NCI-H526 treated with DMSO at 0.1 percent for 48 hours (cell line): Measurements from ENCODE around the gene SOX1.

Source experiments
- DNase-seq: peaks from one replicate; lab custom pipeline; 2025; lab: John Stamatoyannopoulos, UW

The SOX1 gene

GRCh38 chr13:112067116-112067741, at the start of gene SOX1:
Gene SOX1, plus strand, starts transcription at chr13:112067149. Its CDS starts 510 bp downstream, at chr13:112067659.
- DNase-seq, result no peak

DNA sequence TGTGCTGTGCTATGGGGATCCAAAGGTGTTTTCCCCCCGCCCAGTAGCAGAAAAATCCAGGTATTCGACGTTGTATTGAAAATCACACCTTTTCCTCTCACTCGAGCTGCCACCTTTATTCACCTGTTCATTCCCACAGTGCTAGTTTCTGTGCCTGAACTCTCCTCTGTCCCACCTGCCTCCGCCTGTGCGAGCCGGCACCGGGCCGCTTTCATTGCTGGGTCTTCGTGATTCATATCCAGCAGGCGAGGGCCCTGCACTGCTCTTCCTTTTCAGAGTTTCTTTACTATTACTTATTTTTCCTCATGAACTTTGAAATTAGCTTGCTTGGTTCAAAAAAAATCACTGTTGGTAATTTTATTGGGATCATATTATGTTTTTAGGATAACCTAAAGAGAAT, 42.4 kb upstream of the SOX1 start:
- no peak for DNase-seq

GRCh38 chr13:112027250-112027649, 39.7 kb upstream of the SOX1 start:
- DNase-seq, result no peak

- DNase-seq, result no peak
These were observed 38.5 kb upstream of the SOX1 start for GRCh38 chr13:112028481-112028880.

GRCh38 chr13:112029143-112029542, 37.8 kb upstream of the SOX1 start:
- no peak for DNase-seq

DNA sequence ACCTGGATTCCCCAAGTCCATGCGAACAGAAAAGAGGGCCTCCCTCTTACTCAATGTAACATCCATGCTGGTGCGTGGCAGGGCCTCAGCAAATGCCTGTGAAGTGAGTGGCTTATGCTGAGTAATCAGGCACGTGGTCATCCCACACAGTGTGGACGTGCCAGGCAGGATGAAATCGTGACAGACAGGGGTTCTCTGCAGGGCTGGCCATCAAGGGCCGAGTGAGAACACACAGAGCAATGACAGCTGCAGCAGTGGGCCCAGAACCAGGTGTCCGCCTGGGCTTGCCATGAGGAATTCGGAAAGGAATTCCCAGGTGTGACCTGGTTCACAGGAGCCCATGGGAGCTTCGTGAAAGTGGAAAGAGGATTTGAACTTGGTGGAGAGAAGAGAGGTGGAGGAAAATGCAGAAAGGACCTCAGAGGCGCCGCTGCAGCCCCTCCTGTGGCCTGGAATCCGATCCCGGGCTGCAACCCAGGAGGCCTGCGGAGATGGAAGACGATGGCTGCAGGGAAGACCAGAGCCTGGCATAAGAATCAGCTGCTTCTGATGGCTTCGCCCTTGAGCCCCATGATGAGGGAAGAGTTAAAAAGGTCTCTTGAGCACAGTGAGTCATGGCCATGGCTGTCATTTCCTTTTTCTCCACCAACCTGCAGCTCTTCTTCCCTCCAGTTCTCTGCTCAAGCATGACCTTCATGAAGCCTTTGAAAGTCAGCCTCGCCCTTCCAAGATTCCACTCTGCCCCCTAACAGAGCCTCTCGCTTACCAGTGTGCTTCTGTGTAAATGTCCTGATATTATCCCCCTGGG, 34.6 kb upstream of the SOX1 start:
- DNase-seq, result no peak

DNA sequence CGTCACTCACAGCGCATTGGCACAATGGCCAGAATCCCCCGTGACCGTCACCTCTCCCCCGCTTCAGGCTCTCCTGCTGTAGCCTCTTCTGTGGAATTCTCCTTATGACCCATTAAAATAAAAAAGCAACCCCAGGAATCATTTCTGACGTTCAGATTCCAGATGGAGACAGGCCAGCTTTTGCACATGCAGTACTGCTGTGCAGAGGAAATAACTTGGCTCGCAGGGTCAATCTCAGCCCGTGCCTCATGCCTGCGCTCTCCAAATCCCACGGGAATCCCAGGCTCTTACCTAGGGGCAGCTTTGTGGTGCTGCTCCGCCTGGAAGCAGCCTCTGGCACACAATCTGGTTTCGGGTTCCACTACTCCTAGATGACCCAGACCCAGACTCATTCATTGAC, 32.7 kb upstream of the SOX1 start:
- DNase-seq, result peak; percentile 4

- DNase-seq, result no peak
These were observed 32.1 kb upstream of the SOX1 start for GRCh38 chr13:112034846-112035245.

GRCh38 chr13:112042496-112042895, 24.5 kb upstream of the SOX1 start:
- no peak for DNase-seq

- DNase-seq, result no peak
These were observed 14.7 kb upstream of the SOX1 start for GRCh38 chr13:112052213-112052612.

DNA sequence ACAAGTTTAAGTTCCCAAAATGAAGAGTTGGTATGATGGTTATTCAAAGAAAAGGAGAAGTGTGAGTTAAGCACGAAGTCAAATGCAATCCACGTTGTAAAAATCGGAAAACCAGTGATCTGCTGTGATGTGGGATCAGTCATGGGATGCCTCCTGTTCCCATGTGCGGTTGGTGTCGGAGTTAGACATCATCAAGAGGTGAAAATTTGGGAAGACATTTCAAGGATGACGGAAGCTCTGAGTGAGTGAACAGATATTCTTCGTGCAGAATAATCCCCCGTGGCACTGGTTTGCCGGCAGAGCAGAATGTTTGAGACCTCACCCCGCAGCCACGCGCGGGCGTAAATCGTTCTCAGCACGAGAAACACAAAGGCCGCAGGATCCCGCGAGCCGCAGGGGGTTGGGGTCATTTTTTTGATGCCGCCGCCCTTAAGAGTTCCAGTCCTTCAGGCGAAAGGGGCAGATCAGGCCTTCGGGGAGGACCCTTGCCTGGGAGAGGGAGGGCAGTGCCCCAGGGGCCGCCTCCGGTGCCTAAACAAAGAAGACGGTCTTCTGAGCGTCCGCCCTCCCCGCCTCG, 13.7 kb upstream of the SOX1 start:
- DNase-seq, result no peak

GRCh38 chr13:112053744-112054615, 13.0 kb upstream of the SOX1 start:
- DNase-seq, result no peak

- no peak for DNase-seq
These were observed 12.3 kb upstream of the SOX1 start for GRCh38 chr13:112054616-112055015.

DNA sequence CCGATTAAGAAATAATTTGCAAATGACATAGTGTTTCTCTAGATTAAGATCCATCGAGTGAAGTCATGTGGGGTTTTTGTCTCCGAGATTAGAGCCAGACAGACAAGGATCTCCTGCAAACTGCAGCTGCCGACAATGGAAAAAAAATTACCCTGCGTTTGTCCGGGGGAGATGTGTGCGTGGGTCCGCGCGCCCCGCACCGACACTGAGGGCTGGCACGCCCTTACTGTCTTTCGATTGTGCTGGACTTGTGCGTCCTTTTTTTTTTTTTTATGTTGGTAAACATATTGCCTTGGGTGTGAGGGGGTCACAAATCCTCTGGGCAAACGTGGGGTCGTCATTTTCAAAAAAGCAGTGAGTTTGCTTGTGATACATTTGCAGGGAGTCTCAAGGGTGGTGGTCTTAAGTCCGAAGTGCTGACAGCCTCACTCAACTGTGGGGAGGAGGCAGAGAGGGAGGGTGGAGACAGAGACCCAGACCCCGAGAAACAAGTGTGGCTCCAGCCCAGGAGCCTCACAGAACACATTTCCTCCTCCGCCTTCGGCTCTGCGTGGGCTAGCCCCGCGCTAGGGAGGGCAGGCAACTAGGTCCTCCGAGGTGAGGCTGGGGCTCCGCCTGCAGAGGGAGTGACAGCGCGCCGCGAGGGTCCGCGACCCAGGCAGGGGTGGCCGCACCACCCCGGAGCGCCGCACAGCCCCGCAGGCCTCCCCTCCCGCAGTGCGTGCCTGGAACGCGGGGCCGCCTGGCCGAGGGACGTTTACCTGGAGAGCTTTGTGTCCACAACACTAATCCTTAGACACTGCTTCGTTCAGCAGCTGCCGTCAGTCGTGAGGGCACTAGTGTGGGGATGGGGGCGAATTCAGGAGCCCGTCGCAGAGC, 11.7 kb upstream of the SOX1 start:
- no peak for DNase-seq

DNA sequence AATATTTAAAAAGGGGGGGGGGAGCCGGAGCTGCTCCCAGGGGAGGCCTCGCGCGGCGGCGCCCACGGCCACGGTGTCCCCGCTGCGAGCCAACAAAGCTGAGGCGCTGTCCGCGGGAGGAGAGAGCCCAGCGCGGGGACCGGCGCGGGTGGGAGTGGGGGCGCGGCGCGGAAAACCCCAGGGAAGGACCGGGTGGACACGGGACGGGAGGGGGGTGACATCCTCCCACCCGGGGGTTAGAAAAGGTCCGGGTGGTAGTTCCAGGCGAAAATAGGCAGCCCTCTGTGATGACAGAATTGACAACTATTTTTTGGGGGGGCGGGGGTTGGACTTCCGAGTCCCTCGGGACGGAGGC, 11.1 kb upstream of the SOX1 start:
- DNase-seq, result no peak

DNA sequence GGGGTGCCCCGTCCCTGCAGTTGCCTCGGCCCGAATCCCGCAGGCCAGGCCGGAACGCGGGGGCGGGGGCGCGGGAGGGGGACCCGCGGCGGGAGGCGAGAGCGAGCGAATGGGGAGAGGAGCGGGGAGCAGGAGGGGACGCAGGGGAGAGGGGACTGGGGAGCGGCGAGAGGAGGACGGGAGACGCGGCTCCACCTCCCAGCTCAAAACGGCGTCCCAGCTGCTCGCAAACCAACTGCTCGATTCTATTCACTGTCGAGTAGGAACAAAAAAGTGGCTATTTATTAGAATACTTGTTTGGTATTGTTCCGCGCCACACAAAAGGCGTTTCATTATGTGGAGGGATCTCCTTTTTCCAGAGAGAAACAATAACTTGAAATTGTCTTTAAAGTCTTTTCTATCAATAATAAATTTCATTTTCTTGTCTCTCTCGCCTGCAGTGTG, 10.6 kb upstream of the SOX1 start:
- DNase-seq, result no peak

DNA sequence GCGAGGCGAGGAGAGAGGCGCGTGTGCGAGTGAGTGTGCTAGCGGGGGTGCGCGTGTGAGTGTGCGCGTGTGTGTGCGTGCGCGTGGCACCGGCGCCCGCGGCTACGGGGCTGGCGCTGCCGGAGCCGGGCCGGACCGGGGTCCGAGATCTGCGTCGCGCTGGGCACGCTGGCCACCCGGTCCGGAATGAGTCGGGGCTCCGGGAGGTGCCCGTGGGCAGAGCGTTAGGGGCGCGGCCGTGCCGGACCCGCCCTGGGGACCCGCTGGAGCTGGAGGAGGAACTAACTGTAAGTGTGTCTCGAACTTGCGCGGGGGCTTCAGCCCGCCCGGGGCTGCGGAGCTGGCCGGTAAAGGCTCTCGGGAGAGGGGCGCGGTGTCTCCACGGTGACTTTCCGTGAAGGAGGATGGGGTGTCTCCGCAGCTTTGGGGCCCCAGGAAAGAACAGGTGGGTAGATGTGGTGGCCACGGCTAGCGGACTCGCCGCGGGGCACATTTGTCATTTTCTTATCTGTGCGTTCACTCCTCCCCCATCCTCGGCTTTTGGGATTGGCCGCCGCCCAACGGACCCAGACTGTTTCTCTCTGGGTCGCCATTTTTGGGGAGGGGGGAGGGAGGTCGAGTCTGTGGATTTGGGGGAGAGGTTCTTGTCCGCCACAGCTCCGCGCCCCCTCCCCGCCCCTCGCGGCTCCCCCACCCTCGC, 10.1 kb upstream of the SOX1 start:
- DNase-seq, result no peak

- DNase-seq, result no peak
These were observed 9.6 kb upstream of the SOX1 start for GRCh38 chr13:112057439-112057735.

DNA sequence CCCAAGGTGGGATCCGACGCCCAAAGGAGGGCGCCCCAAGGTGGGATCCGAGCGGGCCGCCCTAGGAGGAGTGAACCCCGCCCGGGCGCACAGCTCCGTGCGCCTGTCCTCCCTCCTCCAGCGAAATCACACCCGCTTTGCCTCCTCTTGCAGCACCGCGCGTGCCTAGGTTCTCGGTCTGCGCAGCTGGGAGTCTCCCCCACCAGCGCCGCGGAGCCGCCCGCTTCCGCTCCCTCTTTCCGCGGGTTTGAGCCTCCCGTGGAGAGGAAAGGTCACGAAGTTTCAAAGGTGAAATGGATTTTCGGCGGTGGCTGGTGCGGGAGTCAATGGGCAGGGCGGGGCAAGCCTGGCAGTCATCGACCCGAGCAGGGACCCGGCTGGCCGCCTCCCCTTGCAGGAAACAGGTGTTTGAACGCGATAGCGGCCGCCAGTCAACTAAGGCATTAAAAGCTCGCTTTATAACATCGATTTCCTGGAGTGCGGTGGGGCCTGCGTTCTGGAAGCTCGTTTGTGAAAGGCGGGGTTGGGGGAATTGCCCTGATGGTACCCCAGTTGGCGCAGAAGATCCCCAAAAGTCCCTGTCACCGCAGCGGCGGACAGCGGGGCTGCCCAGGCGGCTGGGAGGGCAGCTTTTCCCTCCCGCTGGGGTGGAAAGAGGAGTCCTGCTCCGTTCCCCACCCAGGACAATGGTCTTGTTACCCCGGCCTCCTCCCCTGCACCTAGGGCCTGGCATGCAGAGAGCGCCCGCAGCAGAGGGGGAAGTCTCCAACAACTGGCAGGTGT, 9.0 kb upstream of the SOX1 start:
- DNase-seq, result no peak

GRCh38 chr13:112058519-112058873, 8.5 kb upstream of the SOX1 start:
- no peak for DNase-seq
